Gastroesophageal sphincter (tissue), 4 donors: ENCODE results near the gene ACIN1. TPM values are rescaled to one million over a fixed set of nuclear protein-coding genes. Genes with fewer than 3 reads are reported as not detected.
A peak's percentile ranks its signal among the peaks of the same experiment; 100 is the strongest.

ENCODE experiments used
- ATAC-seq: fragments of 150-250 bp; one replicate; pipeline ENCODE4 v1.9.1; 2016; ENCODE audit warnings: mild to moderate bottlenecking, moderate library complexity
- H3K27ac ChIP-seq, 4 donors: fragments of 200-600 bp; sonication (generic) in 3 of 4; 1 replicate in 3 of 4; 2 replicates in 1 of 4; pipeline ENCODE4 v1.5.1; 2016 to 2019
- H3K27me3 ChIP-seq: fragments of 200-600 bp; sonication (generic); one replicate; pipeline ENCODE4 v1.5.1; 2019
- H3K36me3 ChIP-seq, 2 donors: fragments of 200-600 bp; sonication (generic); one replicate each; pipeline ENCODE4 v1.5.1; 2019; ENCODE audit warnings: control low read depth in 1 of 2
- H3K4me1 ChIP-seq, 3 donors: fragments of 200-600 bp; sonication (generic); 1 replicate in 2 of 3; 2 replicates in 1 of 3; pipeline ENCODE4 v1.5.1; 2016 to 2019; ENCODE audit warnings: control low read depth in 2 of 3
- H3K4me3 ChIP-seq, 2 donors: fragments of 200-600 bp; sonication (generic); one replicate each; pipeline ENCODE4 v1.5.1; 2019; ENCODE audit warnings: mild to moderate bottlenecking in 1 of 2, moderate library complexity in 1 of 2
- H3K9me3 ChIP-seq, 3 donors: fragments of 200-600 bp; sonication (generic); one replicate each; pipeline ENCODE4 v1.5.1; 2017 to 2019; ENCODE audit warnings: control low read depth in 2 of 3
- CTCF ChIP-seq, 4 experiments: fragments of 200-600 bp in 2 of 4; fragments of 450-650 bp in 2 of 4; sonication (generic) in 1 of 4; IDR thresholded peaks; one replicate each; pipeline ENCODE4 v1.5.1; 2017 to 2019; ENCODE audit warnings: antibody characterized with exemption in 4 of 4, mild to moderate bottlenecking in 2 of 4, moderate library complexity in 2 of 4
- EP300 ChIP-seq: sonication (generic); formaldehyde crosslinking; IDR thresholded peaks from one replicate; pipeline ENCODE4 v1.6.1; 2017; ENCODE audit warnings: antibody characterized with exemption, mild to moderate bottlenecking
- POLR2A ChIP-seq, 2 donors: fragments of 450-650 bp; IDR thresholded peaks; one replicate each; pipeline ENCODE4 v1.6.1; 2017; ENCODE audit warnings: antibody characterized with exemption in 2 of 2, mild to moderate bottlenecking in 2 of 2, moderate library complexity in 1 of 2
- POLR2AphosphoS5 ChIP-seq: sonication (generic); formaldehyde crosslinking; IDR thresholded peaks from one replicate; pipeline ENCODE4 v1.6.1; 2017; ENCODE audit warnings: antibody characterized with exemption
- WGBS, 2 donors: methylation state at CpG; one replicate each; pipeline ENCODE4 v1.1.5; 2018; ENCODE audit warnings: low coverage in 1 of 2; 5-methylcytosine and 5-hydroxymethylcytosine counted together
- total RNA-seq, 4 donors: library from RNA; depleted of rRNA; stranded (reverse); fragments of >200 nt; gene quantifications; one replicate each; pipeline ENCODE4 v1.1.0, GENCODE V29; 2016

ACIN1 gene
- total RNA-seq, 4 donors from 2014 or later, result 55.7 to 121 (median 91.8) TPM

- ATAC-seq, result no peak
- Histone ChIP-seq H3K27ac (peak overlapping the region; percentile 72 to 90 (median 84)), H3K4me1 (peaks cover 0 to 26% (median 6%) of the 10 kb centered on the region in 3 donors), H3K27me3 (no peaks in the 10 kb centered on the region), H3K36me3 (no peaks in the 10 kb centered on the region), H3K9me3 (no peaks in the 10 kb centered on the region), H3K4me3 (peak overlapping the region; percentile 56 to 58)
- TF ChIP-seq CTCF (IDR thresholded peaks at IDR 0.05) (no peak), POLR2AphosphoS5 (no peak), EP300 (no peak), POLR2A (IDR thresholded peaks at IDR 0.05) (no peak)
- WGBS, 2 donors, result 14 to 19% methylated on average over 6 to 8 of the region's 8 CpGs
Measured at GRCh38 chr14:23009483-23009938, 85.4 kb downstream of the ACIN1 start.

DNA sequence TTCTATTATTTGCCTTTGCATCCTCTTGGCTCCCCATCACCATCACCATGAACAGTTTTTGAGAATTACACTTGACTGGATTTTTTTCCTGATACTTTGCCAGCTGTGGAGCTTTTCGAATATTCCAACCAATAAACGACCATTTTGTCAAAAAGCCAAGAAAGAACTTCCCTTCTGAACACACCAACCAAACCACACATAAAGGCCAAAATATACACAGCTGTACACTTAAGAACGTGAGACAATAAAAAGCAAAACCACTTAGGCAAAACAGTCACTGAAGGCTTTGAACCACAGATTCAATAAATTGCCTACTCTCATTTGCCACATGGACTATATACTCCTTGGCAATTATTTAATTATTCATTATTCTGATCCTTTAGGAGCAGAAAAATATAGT is 86.1 kb downstream of the ACIN1 start:
- no peaks in the 10 kb centered on the region for H3K9me3 ChIP-seq
- H3K27ac ChIP-seq, result no peak overlapping the region
- no peak overlapping the region for H3K4me3 ChIP-seq
- peaks cover 0 to 26% (median 6%) of the 10 kb centered on the region in 3 donors for H3K4me1 ChIP-seq
- WGBS, 2 donors, result 29 to 32% methylated on average over 3 of the region's 3 CpGs
- TF ChIP-seq EP300 (no peak), CTCF (IDR thresholded peaks at IDR 0.05) (no peak), POLR2AphosphoS5 (no peak), POLR2A (IDR thresholded peaks at IDR 0.05) (no peak)
- no peaks in the 10 kb centered on the region for H3K36me3 ChIP-seq
- H3K27me3 ChIP-seq, result no peaks in the 10 kb centered on the region
- no peak for ATAC-seq

Other genes with a start within 250 kb of the ACIN1 start
- gene LRP10, start 223.4 kb downstream of the ACIN1 start, total RNA-seq, result 100 to 1,000 TPM; 123 to 257 (median 163) TPM
- under 1 TPM; 0.20 to 0.93 (median 0.47) TPM for gene REM2, start 211.9 kb downstream of the ACIN1 start, total RNA-seq
- 100 to 1,000 TPM in 3 of 4 donors, 10 to 100 TPM in 1; 94.4 to 855 (median 368) TPM for gene RBM23, start 176.0 kb downstream of the ACIN1 start, total RNA-seq
- gene PRMT5, start 165.8 kb downstream of the ACIN1 start, total RNA-seq, result 10 to 100 TPM; 39.7 to 49.2 (median 43.2) TPM
- 10 to 100 TPM; 31.2 to 47.6 (median 43.1) TPM for gene HAUS4, start 138.0 kb downstream of the ACIN1 start, total RNA-seq
- gene AJUBA, start 112.6 kb downstream of the ACIN1 start, total RNA-seq, result 10 to 100 TPM in 3 of 4 donors, 1 to 10 TPM in 1; 8.8 to 27.0 (median 17.8) TPM
- gene C14orf93, start 85.0 kb downstream of the ACIN1 start, total RNA-seq, result 10 to 100 TPM in 3 of 4 donors, 1 to 10 TPM in 1; 8.4 to 16.0 (median 13.2) TPM
- 100 to 1,000 TPM; 125 to 182 (median 133) TPM for gene PSMB5, start 60.2 kb downstream of the ACIN1 start, total RNA-seq
- under 1 TPM in 1 of 4 donors, not detected in 3; 0.27 TPM for gene PSMB11, start 52.9 kb downstream of the ACIN1 start, total RNA-seq
- gene CDH24, start 37.6 kb downstream of the ACIN1 start, total RNA-seq, result 1 to 10 TPM; 1.5 to 3.6 (median 2.6) TPM
- 10 to 100 TPM; 31.3 to 38.2 (median 33.4) TPM for gene C14orf119, start 369 bp upstream of the ACIN1 start, total RNA-seq
- gene CIROP, start 9.9 kb upstream of the ACIN1 start, total RNA-seq, result under 1 TPM in 2 of 4 donors, not detected in 2; 0.13 to 0.31 TPM
- gene CEBPE, start 24.1 kb upstream of the ACIN1 start, total RNA-seq, result not detected
- 10 to 100 TPM; 21.6 to 56.7 (median 32.2) TPM for gene SLC7A8, start 88.5 kb upstream of the ACIN1 start, total RNA-seq
- gene RNF212B, start 142.8 kb upstream of the ACIN1 start, total RNA-seq, result not detected
- gene HOMEZ, start 191.0 kb upstream of the ACIN1 start, total RNA-seq, result 10 to 100 TPM in 2 of 4 donors, 1 to 10 TPM in 2; 7.5 to 11.3 (median 9.4) TPM
- gene PPP1R3E, start 207.7 kb upstream of the ACIN1 start, total RNA-seq, result 10 to 100 TPM in 1 of 4 donors, 1 to 10 TPM in 3; 4.4 to 14.0 (median 7.2) TPM
- 100 to 1,000 TPM in 3 of 4 donors, 10 to 100 TPM in 1; 99.1 to 157 (median 117) TPM for gene BCL2L2, start 211.7 kb upstream of the ACIN1 start, total RNA-seq
- 10 to 100 TPM; 56.3 to 59.8 (median 57.5) TPM for gene PABPN1, start 226.3 kb upstream of the ACIN1 start, total RNA-seq